Caco-2 (cell line): ENCODE results near the gene GPC6. TPM values are rescaled to one million over a fixed set of nuclear protein-coding genes. Genes with fewer than 3 reads are reported as not detected.

Experiments
- BruUV-seq: library from RNA; stranded (reverse); fragments of 400-500 nt; replicated peaks from 2 replicates; lab custom pipeline; 2021; lab: Mats Ljungman, UMichigan
- CTCF ChIA-PET: fragments of 300-600 bp; sonication (Branson Sonifier 250); formaldehyde crosslinking; loops from one replicate; lab custom pipeline; 2022; ENCODE audit warnings: antibody characterized with exemption; lab: Charles Lee
- POLR2A ChIA-PET: fragments of 300-600 bp; sonication (Branson Sonifier 250); formaldehyde crosslinking; loops from one replicate; lab custom pipeline; 2022; ENCODE audit warnings: antibody characterized with exemption; lab: Charles Lee
- DNase-seq, 2 experiments: peaks; one replicate each; pipeline versions ENCODE4 v3.0.0 to v3.0.0-alpha.2; 2020 to 2022
- H3K27me3 ChIP-seq: replicated peaks from 2 replicates; pipeline ENCODE4 v1.6.0; 2011; ENCODE audit warnings: low read length; ENCODE audit not compliant: control insufficient read depth, insufficient read depth
- H3K36me3 ChIP-seq: 2 replicates; pipeline ENCODE4 v1.5.1; 2011; ENCODE audit warnings: low read length; ENCODE audit not compliant: control insufficient read depth, insufficient read depth
- H3K4me1 ChIP-seq: fragments of 250-450 bp; sonication (Bioruptor Pico); 2 replicates; pipeline ENCODE4 v1.5.1; 2020; ENCODE audit warnings: mild to moderate bottlenecking
- H3K4me3 ChIP-seq: 2 replicates; pipeline ENCODE4 v1.5.1; 2011; ENCODE audit warnings: low read depth, mild to moderate bottlenecking, control low read depth, low read length
- H3K9me3 ChIP-seq: fragments of 250-450 bp; sonication (Bioruptor Pico); 2 replicates; pipeline ENCODE4 v1.5.1; 2020; ENCODE audit warnings: mild to moderate bottlenecking, moderate library complexity
- H3K27ac Mint-ChIP-seq: one replicate; pipeline ENCODE4 v1.8.0; 2022; ENCODE audit warnings: mixed read lengths; ENCODE audit not compliant: unreplicated experiment
- H3K27me3 Mint-ChIP-seq: one replicate; pipeline ENCODE4 v1.8.0; 2022; ENCODE audit warnings: mixed read lengths; ENCODE audit not compliant: insufficient read depth, unreplicated experiment
- H3K36me3 Mint-ChIP-seq: one replicate; pipeline ENCODE4 v1.8.0; 2022; ENCODE audit warnings: mild to moderate bottlenecking, mixed read lengths; ENCODE audit not compliant: insufficient read depth, unreplicated experiment
- H3K4me1 Mint-ChIP-seq: one replicate; pipeline ENCODE4 v1.8.0; 2022; ENCODE audit warnings: low read depth, mixed read lengths; ENCODE audit not compliant: unreplicated experiment
- H3K4me3 Mint-ChIP-seq: one replicate; pipeline ENCODE4 v1.8.0; 2022; ENCODE audit warnings: mild to moderate bottlenecking, moderate library complexity, mixed read lengths; ENCODE audit not compliant: unreplicated experiment
- H3K9me3 Mint-ChIP-seq: one replicate; pipeline ENCODE4 v1.8.0; 2022; ENCODE audit warnings: mixed read lengths; ENCODE audit not compliant: unreplicated experiment
- CTCF ChIP-seq, 2 experiments: fragments of 200-600 bp in 1 of 2; IDR thresholded peaks; 1 replicate in 1 of 2; 2 replicates in 1 of 2; pipeline versions ENCODE4 v1.5.1 to v1.8.0; 2011 to 2022; ENCODE audit warnings: antibody characterized with exemption in 1 of 2, control low read depth in 1 of 2, inconsistent platforms in 1 of 2, low read depth in 1 of 2, low read length in 1 of 2, mild to moderate bottlenecking in 1 of 2, moderate library complexity in 1 of 2; ENCODE audit not compliant: insufficient read depth in 1 of 2, severe bottlenecking in 1 of 2, unreplicated experiment in 1 of 2
- intact Hi-C: fragments of 100-400 bp; cut with micrococcal nuclease; formaldehyde crosslinking; loops from one replicate; pipeline ENCODE4 v1.10.0; 2022; ENCODE audit not compliant: unreplicated experiment
- total RNA-seq: library from RNA; stranded (reverse); gene quantifications from 2 replicates; pipeline ENCODE4 v1.2.3, GENCODE V29; 2022

The GPC6 gene
- total RNA-seq, 1 experiment from 2014 or later: 0.16 TPM

- intact Hi-C loops: no loop called here
- Histone ChIP-seq H3K4me1 (no peaks in the 10 kb centered on the region), H3K27me3 (no peaks in the 10 kb centered on the region), H3K4me3 (no peak overlapping the region), H3K9me3 (no peaks in the 10 kb centered on the region), H3K36me3 (no peaks in the 10 kb centered on the region)
- ChIA-PET CTCF (no interaction called here), POLR2A (no interaction called here)
- Mint-ChIP-seq H3K9me3 (no peaks in the 10 kb centered on the region), H3K36me3 (no peaks in the 10 kb centered on the region), H3K27ac (no peak overlapping the region), H3K4me1 (no peaks in the 10 kb centered on the region), H3K4me3 (no peak overlapping the region), H3K27me3 (peaks cover 3% of the 10 kb centered on the region)
- no peak for DNase-seq
- no TSS peak for BruUV-seq
- no peak for TF ChIP-seq CTCF (IDR thresholded peaks at IDR 0.05; ENCODE audit: insufficient read depth in 1 of 2, low read depth in 1 of 2, low read length in 1 of 2, severe bottlenecking in 1 of 2, unreplicated experiment in 1 of 2)
Measured at GRCh38 chr13:94168783-94169453, 942.3 kb downstream of the GPC6 start.

GRCh38 chr13:94169454-94170144, 943.0 kb downstream of the GPC6 start:
- ChIA-PET CTCF (no interaction called here), POLR2A (no interaction called here)
- DNase-seq: no peak
- intact Hi-C loops: no loop called here
- H3K27me3 Mint-ChIP-seq: peaks cover 3% of the 10 kb centered on the region
- Histone ChIP-seq H3K4me3 (no peak overlapping the region), H3K9me3 (no peaks in the 10 kb centered on the region), H3K36me3 (no peaks in the 10 kb centered on the region), H3K27me3 (no peaks in the 10 kb centered on the region), H3K4me1 (no peaks in the 10 kb centered on the region)
- H3K36me3 Mint-ChIP-seq: no peaks in the 10 kb centered on the region
- no peaks in the 10 kb centered on the region for H3K4me1 Mint-ChIP-seq
- no peak for TF ChIP-seq CTCF (IDR thresholded peaks at IDR 0.05; ENCODE audit: insufficient read depth in 1 of 2, low read depth in 1 of 2, low read length in 1 of 2, severe bottlenecking in 1 of 2, unreplicated experiment in 1 of 2)
- BruUV-seq: no TSS peak
- no peak overlapping the region for H3K4me3 Mint-ChIP-seq
- H3K9me3 Mint-ChIP-seq: no peaks in the 10 kb centered on the region
- no peak overlapping the region for H3K27ac Mint-ChIP-seq

- H3K36me3 Mint-ChIP-seq: no peaks in the 10 kb centered on the region
- no peaks in the 10 kb centered on the region for H3K4me1 Mint-ChIP-seq
- no peak for TF ChIP-seq CTCF (IDR thresholded peaks at IDR 0.05; ENCODE audit: insufficient read depth in 1 of 2, low read depth in 1 of 2, low read length in 1 of 2, severe bottlenecking in 1 of 2, unreplicated experiment in 1 of 2)
- H3K27me3 Mint-ChIP-seq: peaks cover 3% of the 10 kb centered on the region
- Histone ChIP-seq H3K27me3 (no peaks in the 10 kb centered on the region), H3K4me1 (no peaks in the 10 kb centered on the region), H3K4me3 (no peak overlapping the region), H3K36me3 (no peaks in the 10 kb centered on the region), H3K9me3 (no peaks in the 10 kb centered on the region)
- H3K27ac Mint-ChIP-seq: no peak overlapping the region
- H3K9me3 Mint-ChIP-seq: no peaks in the 10 kb centered on the region
- CTCF ChIA-PET: no interaction called here
- intact Hi-C loops: no loop called here
- POLR2A ChIA-PET: no interaction called here
- H3K4me3 Mint-ChIP-seq: no peak overlapping the region
- no peak for DNase-seq
- no TSS peak for BruUV-seq
Measured at GRCh38 chr13:94170145-94170571, 943.6 kb downstream of the GPC6 start.
